Measurements from ENCODE around the gene ANKS1B. TPM values are rescaled to one million over a fixed set of nuclear protein-coding genes. Genes with fewer than 3 reads are reported as not detected.
"Not testable (repeated sequence)": the region's sequence is repeated elsewhere in the genome, so short reads cannot be mapped to it uniquely, and the experiment has no call there.

Gene ANKS1B
- polyA plus RNA-seq, 4 donors, result 3.6 to 4.8 (median 4.0) TPM

DNA sequence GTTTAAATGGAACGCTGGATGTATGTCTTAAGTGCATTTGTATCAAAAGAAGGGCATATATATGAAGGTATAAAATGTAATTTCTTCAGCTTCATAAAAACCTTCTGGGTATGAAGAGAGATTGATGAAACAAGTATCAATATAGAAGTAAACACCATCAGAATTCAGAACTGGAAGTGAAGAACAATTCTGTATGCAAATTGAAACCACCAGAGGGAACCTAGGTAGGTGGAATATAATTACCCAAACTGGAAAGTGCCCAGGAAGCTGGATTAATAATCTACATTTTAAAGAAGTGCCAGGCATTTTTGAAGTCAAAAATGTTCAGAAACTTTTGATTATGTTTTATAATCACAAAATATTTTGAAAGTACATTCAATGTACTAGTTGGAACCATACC, 673.4 kb downstream of the ANKS1B start:
- no peak for DNase-seq (ENCODE audit: low read depth in 4 of 4, low spot score in 2 of 4)

DNA sequence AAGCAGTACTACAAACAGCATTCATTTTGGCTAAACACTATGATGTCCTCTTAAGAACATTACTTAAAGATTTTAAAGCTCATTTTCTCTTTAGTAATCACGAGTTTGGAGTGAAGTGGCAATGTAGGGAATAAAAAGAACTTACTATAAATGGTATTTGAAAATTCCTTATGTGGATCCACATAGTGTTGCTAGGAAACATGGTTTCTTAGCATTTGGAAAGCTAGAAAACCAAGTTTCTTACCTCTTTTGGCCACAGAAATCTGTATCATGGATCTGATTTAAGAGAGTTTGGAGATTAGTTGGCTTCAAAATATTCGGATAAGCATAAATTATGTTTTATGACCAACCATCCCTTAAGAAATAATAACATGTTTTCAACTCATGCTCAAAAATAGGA, 674.9 kb downstream of the ANKS1B start:
- no peak for DNase-seq (ENCODE audit: low read depth in 4 of 4, low spot score in 2 of 4)

DNA sequence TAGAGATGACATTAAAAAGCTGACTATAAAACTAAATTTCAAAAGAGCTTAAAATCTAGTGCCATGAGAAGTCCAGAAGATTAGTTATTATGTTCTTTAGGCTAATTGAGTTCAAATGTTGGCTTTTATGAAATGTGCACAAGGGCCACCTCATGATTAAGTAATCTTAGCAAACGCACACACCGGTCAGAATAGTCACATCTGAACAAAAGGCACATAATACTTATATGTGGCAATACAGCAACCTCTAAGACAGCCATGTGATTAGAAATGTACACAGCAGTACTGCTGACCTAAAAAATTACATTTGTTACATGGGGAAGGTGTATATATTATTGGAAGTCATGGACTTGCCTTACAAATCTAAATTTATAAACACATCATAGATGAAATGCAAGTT, 681.9 kb downstream of the ANKS1B start:
- no peak for DNase-seq (ENCODE audit: low read depth in 4 of 4, low spot score in 2 of 4)

DNA sequence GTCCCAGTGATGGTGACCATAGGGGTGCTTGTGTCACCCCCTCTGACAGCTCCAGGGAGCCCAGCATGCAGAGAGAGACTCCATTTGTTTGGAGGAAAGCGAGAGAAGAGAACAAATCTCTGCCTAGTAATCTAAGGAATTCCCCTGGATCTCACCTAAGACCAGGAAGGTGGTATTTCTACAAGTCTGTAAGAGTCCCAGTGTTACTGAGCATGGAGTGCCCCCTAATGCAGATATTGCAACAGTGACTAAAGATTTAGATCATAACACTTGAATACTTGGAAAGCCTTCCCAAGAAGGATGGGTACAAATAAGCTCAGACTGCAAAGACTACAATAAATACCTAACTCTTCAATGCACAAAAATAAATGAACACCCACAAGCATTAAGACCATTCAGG, 697.6 kb downstream of the ANKS1B start:
- DNase-seq (ENCODE audit: low read depth in 4 of 4, low spot score in 2 of 4), result no peak

DNA sequence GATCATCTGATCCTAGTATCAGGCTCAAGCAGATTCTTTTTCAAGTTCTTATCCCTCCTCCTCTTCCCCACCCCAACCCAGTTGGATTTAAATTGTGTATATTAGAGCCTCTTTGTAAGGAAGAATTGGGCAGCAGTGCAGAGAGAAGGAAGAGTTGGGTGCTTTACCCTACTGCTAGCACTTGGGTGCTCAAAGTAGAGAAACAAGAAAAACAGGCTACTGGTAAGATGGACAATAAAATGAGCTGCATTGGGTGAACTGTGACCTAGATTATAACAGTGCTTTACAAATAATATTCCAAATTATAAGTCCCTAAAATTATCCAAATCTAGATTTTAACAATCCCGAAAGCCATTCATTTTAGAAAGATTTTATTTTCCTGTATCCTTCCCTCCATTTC, 700.6 kb downstream of the ANKS1B start:
- no peak for DNase-seq (ENCODE audit: low read depth in 4 of 4, low spot score in 2 of 4)

DNA sequence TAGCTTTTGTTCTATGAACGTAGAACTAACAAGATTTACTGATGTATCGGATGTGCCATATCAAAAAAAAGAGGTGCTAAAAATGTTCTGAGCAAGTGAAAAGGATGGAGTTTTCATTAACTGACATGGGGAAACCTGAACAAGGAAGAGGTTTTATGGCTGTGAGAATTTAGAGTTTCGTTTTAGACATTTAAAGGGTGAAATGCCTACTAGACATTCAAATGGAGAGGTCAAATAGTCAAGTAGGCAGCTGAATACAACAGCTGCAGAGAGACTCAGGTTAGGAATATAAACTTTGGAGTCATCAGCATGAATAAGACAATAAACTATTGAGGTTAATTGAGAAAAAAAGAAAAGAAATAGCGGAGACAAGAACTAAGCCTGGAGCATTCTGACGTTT, 702.1 kb downstream of the ANKS1B start:
- no peak for DNase-seq (ENCODE audit: low read depth in 4 of 4, low spot score in 2 of 4)

DNA sequence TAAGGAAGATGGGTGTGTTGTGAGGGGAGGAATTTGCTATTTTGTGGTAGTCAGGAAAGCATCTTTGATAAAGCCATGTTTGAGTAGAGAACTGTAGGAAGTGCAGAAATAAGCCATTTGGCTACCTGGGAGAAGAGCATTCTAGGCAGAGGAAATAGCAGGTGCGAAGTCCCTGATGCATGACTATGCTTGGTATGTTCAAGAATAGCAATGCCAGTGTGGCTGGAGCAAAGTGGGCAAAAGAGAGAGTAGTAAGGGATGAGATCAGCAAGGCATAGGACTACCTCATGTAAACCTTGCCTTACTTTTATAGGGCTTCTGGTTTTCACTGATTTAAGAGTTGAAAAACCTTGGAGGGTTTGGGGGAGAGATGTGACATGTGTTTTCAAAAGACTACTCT, 702.6 kb downstream of the ANKS1B start:
- DNase-seq (ENCODE audit: low read depth in 4 of 4, low spot score in 2 of 4), result no peak

DNA sequence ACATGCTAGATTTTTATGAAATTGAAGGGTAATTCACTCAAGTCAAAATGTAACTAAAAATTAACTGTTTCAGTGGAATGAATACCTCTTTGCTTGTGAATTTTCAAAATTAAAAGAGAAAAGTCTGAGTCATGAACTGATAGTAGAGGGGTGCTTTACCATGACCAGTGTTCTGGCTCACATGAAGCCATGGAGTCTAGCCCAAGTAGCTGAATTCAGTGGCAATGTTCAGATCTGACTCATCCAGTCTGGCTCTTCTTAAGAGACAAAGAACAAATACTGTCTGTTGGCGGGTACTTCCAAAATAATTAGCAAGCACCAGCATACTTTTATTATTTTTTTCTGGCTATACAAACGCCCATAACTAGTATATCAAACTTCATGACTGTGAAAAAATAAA, 703.5 kb downstream of the ANKS1B start:
- no peak for DNase-seq (ENCODE audit: low read depth in 4 of 4, low spot score in 2 of 4)

DNA sequence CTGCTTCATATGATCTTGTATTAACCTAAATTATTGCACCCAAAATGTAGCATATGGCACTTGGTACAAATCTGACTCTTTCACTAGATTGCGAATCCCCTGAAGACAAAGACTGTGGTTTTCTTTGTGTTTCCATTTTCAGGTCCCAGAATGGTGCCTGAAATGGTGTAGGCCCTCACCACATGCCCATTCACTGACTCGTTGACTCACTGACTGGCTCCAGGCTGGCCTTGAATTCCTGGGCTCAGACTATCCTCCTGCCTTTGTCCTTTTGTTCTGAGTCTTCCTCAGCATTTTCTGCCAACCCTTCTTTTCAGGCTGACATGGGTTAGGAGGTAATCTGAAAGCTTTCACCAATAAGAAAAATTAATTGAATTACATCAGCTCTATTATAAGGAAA, 705.8 kb downstream of the ANKS1B start:
- DNase-seq (ENCODE audit: low read depth in 4 of 4, low spot score in 2 of 4), result no peak

DNA sequence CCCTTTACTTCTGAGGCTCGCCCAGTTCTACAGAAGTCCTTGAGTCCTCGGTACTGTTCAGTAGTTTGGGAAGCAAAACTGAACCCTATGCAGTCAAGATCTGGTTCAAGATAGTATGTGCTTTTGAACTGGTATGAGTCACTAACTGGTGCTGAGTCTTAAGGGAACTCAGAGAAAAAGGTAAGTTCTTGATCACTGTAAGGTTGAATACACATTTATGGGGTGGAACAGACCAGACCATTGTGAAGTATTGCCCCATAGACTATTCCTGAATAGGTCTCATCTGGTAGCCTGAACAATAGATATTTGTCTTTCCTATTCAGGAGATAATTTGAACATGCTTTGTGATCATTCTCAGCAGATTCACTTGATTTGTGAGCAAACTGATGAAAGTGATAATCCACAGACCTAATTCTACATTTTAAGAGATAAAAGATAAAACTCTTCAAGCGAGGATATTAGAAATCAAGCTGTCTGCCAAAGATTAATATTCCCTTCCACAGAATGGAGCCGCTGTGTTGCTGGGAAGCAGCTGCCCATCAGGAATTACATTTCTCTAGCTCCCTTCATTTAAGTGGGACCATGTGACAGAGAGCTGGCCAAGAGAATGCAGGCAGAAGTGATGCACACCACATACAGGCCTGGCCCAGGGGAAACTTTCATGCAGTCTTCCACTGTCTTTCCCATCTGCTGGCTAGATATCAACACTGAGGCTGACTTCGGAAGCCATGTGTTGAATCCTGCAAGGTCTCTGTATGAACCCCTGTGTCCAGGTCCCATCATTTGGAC, 707.0 kb downstream of the ANKS1B start:
- no peak for DNase-seq (ENCODE audit: low read depth in 4 of 4, low spot score in 2 of 4)

DNA sequence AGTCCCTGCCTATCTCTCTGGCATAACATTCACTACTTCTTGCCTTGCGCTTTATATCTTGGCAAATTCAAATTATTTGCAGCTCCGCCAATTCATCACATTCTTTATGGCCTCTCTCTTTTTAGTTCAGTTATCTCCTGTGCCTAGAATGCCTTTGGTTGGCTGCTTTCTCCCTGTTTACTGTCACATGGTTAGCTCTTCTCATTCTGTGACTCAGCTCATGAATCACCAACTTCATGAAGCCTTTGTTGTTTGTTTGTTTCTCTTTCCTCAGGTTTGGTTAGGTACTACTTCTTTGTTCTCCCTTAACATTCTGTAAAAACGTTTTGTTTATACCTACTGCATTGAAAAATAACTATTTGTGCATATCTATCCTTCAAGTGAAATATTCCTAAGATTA, 713.7 kb downstream of the ANKS1B start:
- no peak for DNase-seq (ENCODE audit: low read depth in 4 of 4, low spot score in 2 of 4)

DNA sequence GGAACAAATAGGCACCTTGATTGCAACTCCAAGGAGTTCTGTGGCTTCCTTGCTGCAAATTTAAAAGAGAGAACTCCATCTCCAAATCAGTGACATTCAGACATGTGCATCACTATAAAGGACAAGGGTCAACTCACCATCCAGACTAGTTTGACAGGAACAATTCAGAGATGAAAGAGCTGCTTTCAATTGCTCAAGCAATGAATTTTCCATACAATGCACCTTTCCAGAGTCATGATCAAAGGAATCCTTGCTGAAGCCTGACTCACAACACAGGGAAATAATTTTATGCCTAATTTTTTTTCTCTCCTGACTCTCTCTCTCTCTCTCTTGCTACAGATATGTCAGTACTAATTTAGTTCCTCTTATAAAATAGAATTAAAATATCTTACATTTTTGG, 717.7 kb downstream of the ANKS1B start:
- DNase-seq (ENCODE audit: low read depth in 4 of 4, low spot score in 2 of 4), result no peak

DNA sequence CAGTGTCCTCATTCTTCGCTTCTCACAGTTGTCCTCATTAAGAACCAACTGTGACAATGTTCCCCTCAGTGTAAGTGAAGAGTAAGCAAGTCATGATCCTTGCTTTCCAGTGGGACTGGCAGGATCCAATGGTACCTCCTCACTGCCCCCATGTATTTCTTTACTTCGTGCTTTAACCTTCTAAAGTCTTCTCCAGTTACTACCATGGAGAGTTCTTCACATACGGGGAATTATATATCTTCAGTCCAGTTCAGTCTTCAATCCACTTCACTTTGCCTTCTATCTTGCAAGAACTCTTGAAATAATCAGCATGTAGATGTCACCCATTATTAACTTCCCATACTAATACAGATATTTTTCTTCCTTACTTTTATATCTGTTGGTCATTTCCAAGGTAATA, 719.1 kb downstream of the ANKS1B start:
- no peak for DNase-seq (ENCODE audit: low read depth in 4 of 4, low spot score in 2 of 4)

DNA sequence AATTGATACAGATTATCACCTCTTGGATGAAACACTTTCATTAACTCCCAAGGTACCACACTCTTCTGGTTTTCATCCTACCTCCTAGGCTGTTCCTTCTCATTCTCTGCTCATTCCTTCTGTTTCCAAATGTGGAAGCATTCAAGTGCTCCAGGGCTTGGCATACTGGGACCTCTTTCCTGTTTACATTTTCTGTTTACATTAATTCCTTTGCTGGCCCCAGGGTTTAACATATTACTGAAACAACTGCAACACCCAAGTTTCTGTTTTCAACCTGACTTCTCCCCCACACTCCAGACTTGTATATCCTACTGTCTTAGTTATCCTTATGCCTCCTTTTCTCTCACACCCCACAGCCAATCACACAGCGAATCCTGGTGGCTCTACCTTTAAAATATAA, 723.5 kb downstream of the ANKS1B start:
- DNase-seq (ENCODE audit: low read depth in 4 of 4, low spot score in 2 of 4), result no peak

DNA sequence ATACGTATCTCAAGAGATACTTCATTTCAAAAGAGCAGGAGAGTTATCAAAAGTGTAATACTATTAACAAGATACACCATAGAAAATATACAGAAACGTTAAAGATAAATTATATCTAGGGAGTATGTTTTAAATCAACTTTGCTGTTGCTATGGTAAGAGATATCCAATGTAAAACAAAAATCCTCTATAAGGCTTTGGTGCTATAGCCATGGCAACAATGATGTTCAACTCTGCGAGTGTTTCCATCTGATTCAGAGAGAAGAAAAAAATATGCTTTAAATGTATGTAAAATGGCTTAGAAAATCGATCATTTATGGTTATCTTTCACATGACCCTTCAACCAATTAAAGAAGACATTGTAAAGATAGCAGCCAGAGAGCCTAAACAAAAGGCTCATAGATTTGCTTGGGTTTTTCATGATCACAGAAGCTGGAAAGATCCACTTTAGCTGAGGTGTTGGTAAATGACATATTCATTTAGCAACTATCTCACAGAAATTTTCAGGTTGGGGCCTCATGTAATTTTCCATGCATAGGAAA, 724.2 kb downstream of the ANKS1B start:
- no peak for DNase-seq (ENCODE audit: low read depth in 4 of 4, low spot score in 2 of 4)

DNA sequence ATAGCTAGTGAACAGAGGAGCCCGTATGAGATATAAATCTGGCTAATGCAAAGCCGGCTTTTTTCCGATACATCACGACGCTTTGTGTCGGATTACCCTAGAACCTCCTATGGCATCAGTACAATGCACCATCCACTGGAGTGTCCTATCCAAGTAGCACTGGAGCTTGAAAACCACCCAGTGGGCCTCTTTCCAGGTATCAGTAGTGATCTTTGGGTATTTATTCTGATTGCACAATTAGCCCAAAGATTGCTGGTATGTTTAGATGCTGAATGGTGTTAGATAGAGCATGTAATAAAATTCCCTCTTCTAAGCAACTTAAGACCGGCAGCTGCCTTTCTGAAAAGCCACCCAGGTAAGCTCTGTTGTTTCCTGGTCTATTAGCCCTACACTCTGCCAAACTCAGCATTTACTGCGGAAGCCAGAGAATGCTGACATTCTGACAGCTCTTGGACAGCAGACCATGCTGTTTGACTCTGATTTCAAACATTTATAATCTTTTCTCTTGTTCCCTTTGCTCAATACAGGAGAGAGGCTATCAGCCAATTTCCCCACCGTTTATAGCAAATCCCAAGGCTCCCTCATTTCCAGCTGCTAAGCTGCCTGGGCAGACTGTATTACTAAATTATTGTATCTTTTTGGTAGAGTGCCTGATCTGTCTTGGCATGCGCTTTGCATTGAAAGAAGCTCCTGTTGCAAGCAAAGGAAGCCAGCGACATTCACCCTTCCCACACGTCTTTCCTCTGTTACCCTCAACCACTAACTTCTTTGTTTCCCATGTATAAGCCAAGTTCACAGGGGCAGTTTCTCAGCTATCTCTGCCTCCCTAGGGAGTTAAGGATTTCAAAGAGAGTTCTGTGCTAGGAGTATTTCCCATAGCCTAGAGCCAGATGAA, 725.4 kb downstream of the ANKS1B start:
- no peak for DNase-seq (ENCODE audit: low read depth in 4 of 4, low spot score in 2 of 4)

DNA sequence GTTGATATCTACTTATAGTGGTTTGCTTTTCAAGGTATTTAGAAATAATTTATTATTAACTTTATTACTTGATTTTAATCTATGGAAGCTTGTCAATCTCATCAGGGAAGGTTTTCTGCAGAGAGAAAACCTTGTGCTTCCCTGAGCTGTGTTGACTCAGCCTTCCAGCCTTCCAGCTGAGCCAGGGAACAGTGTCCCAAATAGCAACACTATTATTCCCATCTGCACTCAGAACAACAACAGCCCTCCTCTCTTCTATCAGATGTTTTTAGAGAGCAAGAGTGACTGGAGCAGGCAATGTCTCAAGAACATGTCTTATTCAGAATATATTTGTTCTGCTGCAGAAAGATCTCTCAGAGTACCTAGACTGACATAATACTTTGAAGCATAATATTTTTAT, 727.1 kb downstream of the ANKS1B start:
- DNase-seq (ENCODE audit: low read depth in 4 of 4, low spot score in 2 of 4), result no peak

DNA sequence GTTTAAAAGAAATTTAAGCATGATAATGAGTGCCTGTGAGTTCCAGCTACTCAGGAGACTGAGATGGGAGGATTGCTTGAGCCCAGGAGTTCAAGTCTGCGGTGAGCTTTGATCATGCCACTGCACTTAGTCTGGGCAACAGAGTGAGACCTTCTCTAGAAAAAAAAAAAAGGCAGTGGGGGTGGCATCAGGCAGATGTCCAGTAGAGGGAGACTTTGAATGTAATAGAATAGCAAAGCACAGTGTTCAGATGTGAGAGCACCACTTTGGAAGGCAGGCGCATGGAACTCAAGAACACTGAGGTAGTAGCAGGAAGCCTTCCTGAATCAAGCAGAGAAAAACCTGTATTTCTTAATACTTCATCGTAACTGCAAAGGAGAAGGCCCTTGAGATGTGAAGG, 731.7 kb downstream of the ANKS1B start:
- DNase-seq (ENCODE audit: low read depth in 4 of 4, low spot score in 2 of 4), result no peak

DNA sequence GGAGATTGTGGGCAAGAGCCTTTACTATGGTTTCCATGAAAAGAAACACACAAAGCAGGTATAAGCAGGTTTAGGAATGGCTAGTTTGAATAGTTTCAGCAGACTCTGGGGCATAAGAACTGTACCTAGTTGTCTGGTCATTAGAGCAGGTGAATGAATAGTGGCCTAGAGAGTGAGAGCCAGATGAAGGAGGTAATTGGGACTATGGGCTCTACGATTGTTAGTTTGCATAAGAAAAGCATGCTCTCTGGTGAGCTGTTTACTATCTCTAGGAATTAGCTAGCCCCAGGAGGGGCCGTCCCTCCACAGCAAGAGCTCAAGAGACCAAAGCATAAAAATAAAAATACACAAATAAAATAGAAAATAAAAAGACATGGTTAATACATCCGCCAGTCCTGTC, 734.6 kb downstream of the ANKS1B start:
- DNase-seq (ENCODE audit: low read depth in 4 of 4, low spot score in 2 of 4), result no peak

DNA sequence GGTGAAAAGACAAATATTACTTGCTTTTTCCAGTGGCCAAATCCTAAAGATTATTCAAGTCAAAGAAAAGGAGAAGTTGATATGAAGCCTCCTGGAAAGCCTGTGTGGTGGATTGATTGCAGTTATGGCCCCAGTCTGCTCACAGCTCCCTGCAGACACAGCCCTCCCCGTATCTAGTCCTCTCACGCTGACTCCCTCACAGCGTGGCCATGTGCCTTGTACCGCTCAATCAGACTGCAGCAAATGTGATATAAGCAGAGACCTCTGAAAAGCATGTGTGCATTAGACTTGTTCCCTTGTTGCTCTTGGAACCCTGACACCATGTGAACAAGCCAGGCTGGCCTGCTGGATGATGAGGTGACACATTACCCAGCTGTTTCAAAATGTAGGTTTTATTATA, 735.2 kb downstream of the ANKS1B start:
- no peak for DNase-seq (ENCODE audit: low read depth in 4 of 4, low spot score in 2 of 4)

DNA sequence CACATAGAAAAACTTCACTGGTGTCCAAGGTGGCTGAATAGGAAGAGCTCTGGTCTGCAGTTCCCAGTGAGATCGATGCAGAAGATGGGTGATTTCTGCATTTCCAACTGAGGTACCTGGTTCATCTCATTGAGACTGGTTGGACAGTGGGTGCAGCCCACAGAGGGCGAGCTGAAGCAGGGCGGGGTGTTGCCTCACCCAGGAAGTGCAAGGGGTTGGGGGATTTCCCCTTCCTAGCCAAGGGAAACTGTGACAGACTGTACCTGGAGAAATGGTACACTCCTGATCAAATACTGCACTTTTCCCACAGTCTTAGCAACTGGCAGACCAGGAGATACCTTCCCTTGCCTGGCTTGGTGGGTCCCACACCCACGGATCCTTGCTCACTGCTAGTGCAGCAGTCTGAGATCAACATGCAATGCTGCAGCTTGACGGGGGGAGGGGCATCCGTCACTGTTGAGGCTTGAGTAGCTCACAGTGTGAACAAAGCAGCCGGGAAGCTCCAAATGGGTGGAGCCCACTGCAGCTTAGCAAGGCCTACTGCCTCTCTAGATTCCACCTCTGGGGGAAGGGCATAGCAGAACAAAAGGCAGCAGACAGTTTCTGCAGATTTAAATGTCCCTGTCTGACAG, 746.7 kb downstream of the ANKS1B start:
- DNase-seq (ENCODE audit: low read depth in 4 of 4, low spot score in 2 of 4), result not testable (repeated sequence)

Data from left renal cortex interstitium (tissue), 4 donors.